GM19099 (cell line): ENCODE results near the gene WDHD1.
A peak's percentile ranks its signal among the peaks of the same experiment; 100 is the strongest.

Experiments used
- POLR2A ChIP-seq: IDR thresholded peaks from 3 replicates; pipeline ENCODE4 v1.6.1; 2011; ENCODE audit warnings: low read depth; ENCODE audit not compliant: insufficient read length; ENCODE audit errors: extremely low read depth

Gene WDHD1

GRCh38 chr14:54931598-54932340, 95.1 kb downstream of the WDHD1 start:
- no peak for TF ChIP-seq POLR2A

DNA sequence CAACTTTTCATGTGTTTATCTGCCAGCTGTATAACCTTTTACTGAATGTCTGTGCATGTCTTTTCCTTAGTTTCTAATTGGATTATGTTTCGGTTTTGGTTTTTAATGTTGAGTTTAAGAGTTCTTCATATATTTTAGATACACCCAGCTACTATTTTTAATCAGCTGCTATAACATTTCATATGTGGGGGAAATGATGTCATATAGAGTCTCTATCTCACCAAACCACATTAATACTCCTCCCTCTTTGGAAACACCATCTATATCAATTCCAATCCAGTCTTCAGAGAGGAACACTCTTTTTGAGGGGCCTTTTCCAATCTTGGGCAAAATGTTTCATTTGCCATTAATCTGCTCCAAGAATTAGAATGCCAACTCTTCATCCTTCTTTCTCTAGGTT, 95.8 kb downstream of the WDHD1 start:
- no peak for TF ChIP-seq POLR2A

GRCh38 chr14:54929556-54929955, 97.3 kb downstream of the WDHD1 start:
- no peak for TF ChIP-seq POLR2A

- TF ChIP-seq POLR2A: no peak
Observed at GRCh38 chr14:54928216-54928615, 98.7 kb downstream of the WDHD1 start.

GRCh38 chr14:54927551-54927950, 99.3 kb downstream of the WDHD1 start:
- no peak for TF ChIP-seq POLR2A

GRCh38 chr14:54922598-54922997, 104.3 kb downstream of the WDHD1 start:
- TF ChIP-seq POLR2A: no peak

DNA sequence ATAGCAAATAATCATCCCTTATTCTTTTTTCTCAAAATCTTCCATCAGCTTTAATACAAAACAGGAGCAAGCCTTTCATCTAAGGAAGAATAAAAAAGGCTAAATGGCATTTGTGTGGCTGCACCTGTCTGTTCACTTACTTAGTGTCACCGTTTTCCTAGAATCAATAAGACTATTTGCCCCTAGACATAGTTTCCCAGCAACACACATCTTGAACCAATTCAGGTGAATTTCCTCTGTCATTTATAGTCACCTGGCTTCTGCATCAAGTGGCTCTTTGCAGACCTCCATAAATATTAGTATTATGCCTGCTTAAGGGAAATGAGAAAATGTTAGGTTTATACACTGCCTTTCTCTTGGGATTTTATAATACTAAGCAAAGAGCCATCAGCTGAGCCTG, 106.8 kb downstream of the WDHD1 start:
- no peak for TF ChIP-seq POLR2A

- no peak for TF ChIP-seq POLR2A
Observed at GRCh38 chr14:54919330-54919729, 107.6 kb downstream of the WDHD1 start.

DNA sequence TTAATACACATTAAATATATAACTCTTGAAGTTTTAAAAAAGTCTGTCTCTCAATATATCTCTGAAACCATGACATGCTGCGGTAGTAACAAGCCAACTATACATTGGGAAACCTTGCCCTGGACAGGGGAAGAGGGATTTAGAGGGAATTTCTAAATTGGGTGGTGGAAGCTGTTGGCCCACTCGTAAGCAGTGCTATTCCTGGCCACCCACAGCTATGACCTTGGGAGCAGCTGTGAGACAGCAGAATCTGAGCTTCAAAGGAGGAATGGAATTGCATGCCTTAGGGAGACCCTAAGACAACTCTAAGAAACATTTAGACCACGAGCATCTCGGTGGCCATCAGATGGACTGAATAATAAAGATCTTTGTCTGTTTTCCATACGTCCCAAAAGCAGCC, 108.5 kb downstream of the WDHD1 start:
- no peak for TF ChIP-seq POLR2A

DNA sequence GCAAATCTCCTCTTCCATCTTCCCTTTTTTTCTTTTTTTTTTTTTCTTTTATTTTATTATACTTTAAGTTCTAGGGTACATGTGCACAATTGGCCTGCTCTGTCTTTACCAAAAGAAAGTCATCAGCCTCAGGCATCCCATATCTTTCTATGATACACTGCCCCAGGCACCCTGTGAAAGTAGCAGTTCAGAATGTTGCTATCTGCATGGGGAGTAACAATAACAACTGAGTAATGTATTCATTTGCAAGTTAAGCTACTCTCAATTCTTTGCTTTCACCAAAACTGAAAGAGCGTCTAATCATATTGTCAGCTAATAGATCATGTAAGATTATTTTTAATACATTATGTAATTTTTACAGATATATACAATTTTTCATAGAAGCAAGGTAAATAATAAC, 110.8 kb downstream of the WDHD1 start:
- TF ChIP-seq POLR2A: no peak

- no peak for TF ChIP-seq POLR2A
Observed at GRCh38 chr14:54909817-54910558, 116.9 kb downstream of the WDHD1 start.

GRCh38 chr14:54908190-54908589, 118.7 kb downstream of the WDHD1 start:
- no peak for TF ChIP-seq POLR2A

- TF ChIP-seq POLR2A: no peak
Observed at GRCh38 chr14:54906075-54906474, 120.8 kb downstream of the WDHD1 start.

DNA sequence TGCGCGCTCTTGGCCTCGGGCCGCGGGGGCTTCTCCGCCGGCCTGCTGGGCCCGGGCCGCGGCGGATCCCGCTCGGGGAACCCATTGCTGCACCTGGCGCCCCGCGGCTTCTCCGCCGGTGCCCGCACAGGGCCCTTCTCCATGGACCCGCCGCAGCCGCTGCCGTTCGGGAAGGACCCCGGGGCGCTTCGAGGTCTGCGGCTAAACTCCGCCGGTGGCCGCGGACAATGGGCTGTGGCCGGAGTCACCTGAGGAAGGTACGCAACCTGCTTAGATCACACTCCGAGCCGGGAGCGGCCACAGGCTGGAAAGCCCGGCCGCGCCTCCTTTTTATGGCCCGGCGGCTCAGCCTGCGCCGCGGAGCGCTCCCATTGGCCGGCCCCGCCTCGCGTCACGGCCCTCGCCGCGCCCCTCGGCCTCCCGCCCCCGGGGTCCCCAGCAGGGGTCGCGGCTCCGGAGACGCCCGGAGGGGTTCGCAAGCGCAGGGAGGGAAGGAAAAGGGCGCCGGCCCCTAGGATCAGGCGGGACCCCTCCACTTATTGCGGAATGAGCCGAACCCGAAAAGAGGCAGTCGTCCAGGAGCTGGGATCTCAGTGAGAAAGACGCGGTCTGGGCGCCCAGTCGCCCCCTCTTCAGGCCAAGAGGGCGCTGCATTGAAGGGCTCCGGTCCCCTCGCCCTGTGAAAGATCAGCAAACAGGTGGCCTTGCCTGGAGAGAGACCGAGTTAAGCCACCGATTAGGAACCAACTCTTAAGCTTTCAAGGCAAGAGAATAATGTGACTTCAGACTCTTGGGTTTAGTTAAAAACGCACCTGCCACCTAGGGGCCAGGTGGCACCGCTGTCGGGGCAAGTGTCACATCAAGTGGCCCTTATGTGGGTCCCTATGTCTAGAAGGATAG, 124.1 kb downstream of the WDHD1 start, which contains the start of gene GCH1:
GCH1 (minus strand) TSS at position 306 of the 900 bp plus-strand sequence; CDS start at position 143, 163 bp downstream.
- TF ChIP-seq POLR2A: peak; percentile 99

DNA sequence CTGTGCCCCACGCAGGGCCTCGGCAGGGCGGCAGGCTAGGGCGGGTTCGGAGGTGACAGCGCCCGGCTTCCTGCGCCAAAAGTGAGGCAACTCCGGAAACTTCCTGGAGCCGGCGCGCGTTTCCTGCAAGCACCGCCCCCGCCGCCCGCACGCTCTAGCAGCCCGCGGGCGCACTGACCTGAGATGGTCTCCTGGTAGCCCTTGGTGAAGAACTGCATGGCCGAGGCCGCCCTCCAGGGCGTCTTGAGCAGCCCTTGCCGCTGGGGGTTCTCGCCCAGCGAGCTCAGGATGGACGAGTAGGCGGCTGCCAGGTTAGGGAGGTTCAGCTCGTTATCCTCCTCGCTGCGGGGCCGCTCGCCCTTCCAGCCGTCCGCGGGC, 124.8 kb downstream of the WDHD1 start:
- no peak for TF ChIP-seq POLR2A
